Head of caudate nucleus (tissue), 42 donors: ENCODE results near the gene ITGB2.

Experiments used
- DNase-seq, 42 donors: peaks; one replicate each; pipeline versions ENCODE4 v3.0.0 to v3.0.0-alpha.2; 2020 to 2021; ENCODE audit warnings: mixed read lengths in 7 of 42
- intact Hi-C: fragments of 100-400 bp; cut with DNase I; formaldehyde crosslinking; loops from one replicate; pipeline ENCODE4 v1.15.0; 2022

The ITGB2 gene

GRCh38 chr21:44943686-44944550, 23.2 kb upstream of the ITGB2 start:
- intact Hi-C loops, result no loop called here
- DNase-seq, result peak in 1 of 42 donors; percentile 2

- peak in 1 of 42 donors; percentile 3 for DNase-seq
- intact Hi-C loops, result no loop called here
Measured at GRCh38 chr21:44943005-44943685, 22.4 kb upstream of the ITGB2 start.

GRCh38 chr21:44942566-44942965, 21.9 kb upstream of the ITGB2 start:
- intact Hi-C loops, result no loop called here

GRCh38 chr21:44941567-44941966, 20.9 kb upstream of the ITGB2 start:
- intact Hi-C loops, result no loop called here
- DNase-seq, result peak in 2 of 42 donors; percentile 6 to 14

More at GRCh38 chr21:44942566-44942965, 21.9 kb upstream of the ITGB2 start:
- peak in 3 of 42 donors; percentile 6 to 15 (median 14) for DNase-seq

- DNase-seq, result peak in 1 of 42 donors; percentile 21
- intact Hi-C loops, result no loop called here
Measured at GRCh38 chr21:44940116-44940631, 19.5 kb upstream of the ITGB2 start.

GRCh38 chr21:44939532-44940115, 18.9 kb upstream of the ITGB2 start, which contains the start of gene SLX9:
Gene SLX9, plus strand, starts transcription at chr21:44940029. Its CDS starts 29 bp downstream, at chr21:44940058.
- intact Hi-C loops, result loop anchor here (10.0 kb wide), 1 partner anchor 135 kb away; the partner anchor contains the start of gene UBE2G2

GRCh38 chr21:44938772-44939531, 18.3 kb upstream of the ITGB2 start:
- intact Hi-C loops, result loop anchor here (10.0 kb wide), 1 partner anchor 134 kb away; the partner anchor contains the start of gene UBE2G2
- DNase-seq, result peak in 1 of 42 donors; percentile 4

More at GRCh38 chr21:44939532-44940115, 18.9 kb upstream of the ITGB2 start, which contains the start of gene SLX9:
- DNase-seq, result peak in 41 of 42 donors; percentile 40 to 92 (median 83)

- intact Hi-C loops, result loop anchor here (10.0 kb wide), 1 partner anchor 131 kb away; the partner anchor contains the start of gene UBE2G2
- DNase-seq, result no peak
Measured at GRCh38 chr21:44935533-44935927, 14.8 kb upstream of the ITGB2 start.

GRCh38 chr21:44934797-44935532, 14.3 kb upstream of the ITGB2 start:
- no peak for DNase-seq
- intact Hi-C loops, result loop anchor here (10.0 kb wide), 1 partner anchor 130 kb away; the partner anchor contains the start of gene UBE2G2

GRCh38 chr21:44934276-44934675, 13.6 kb upstream of the ITGB2 start:
- intact Hi-C loops, result loop anchor here (10.0 kb wide), 1 partner anchor 129 kb away; the partner anchor contains the start of gene UBE2G2
- no peak for DNase-seq

GRCh38 chr21:44933918-44934260, 13.2 kb upstream of the ITGB2 start:
- intact Hi-C loops, result loop anchor here (10.0 kb wide), 1 partner anchor 129 kb away; the partner anchor contains the start of gene UBE2G2
- DNase-seq, result peak in 1 of 42 donors; percentile 14

GRCh38 chr21:44933199-44933917, 12.7 kb upstream of the ITGB2 start:
- intact Hi-C loops, result loop anchor here (10.0 kb wide), 1 partner anchor 129 kb away; the partner anchor contains the start of gene UBE2G2
- no peak for DNase-seq

- DNase-seq, result peak in 32 of 42 donors; percentile 33 to 79 (median 63)
Measured at GRCh38 chr21:44932408-44933181, 11.9 kb upstream of the ITGB2 start.

GRCh38 chr21:44931501-44932407, 11.1 kb upstream of the ITGB2 start:
- intact Hi-C loops, result loop anchor here (10.0 kb wide), 1 partner anchor 127 kb away; the partner anchor contains the start of gene UBE2G2
- DNase-seq, result peak in 10 of 42 donors; percentile 38 to 67 (median 58)

More at GRCh38 chr21:44932408-44933181, 11.9 kb upstream of the ITGB2 start:
- intact Hi-C loops, result loop anchor here (10.0 kb wide), 1 partner anchor 128 kb away; the partner anchor contains the start of gene UBE2G2

- intact Hi-C loops, result loop anchor here (10.0 kb wide), 1 partner anchor 126 kb away; the partner anchor contains the start of gene UBE2G2
- DNase-seq, result peak in 4 of 42 donors; percentile 27 to 52 (median 37)
Measured at GRCh38 chr21:44931137-44931500, 10.4 kb upstream of the ITGB2 start.
